HepG2 (cell line): Measurements from ENCODE around the gene LAMTOR2.

ENCODE experiments used
- ATRX ChIP-seq: sonication (generic); formaldehyde crosslinking; IDR thresholded peaks from 2 replicates; pipeline ENCODE4 v1.4.0; 2020; ENCODE audit warnings: missing genetic modification reagents, borderline replicate concordance
- CHD4 ChIP-seq: fragments of 200-600 bp; sonication (generic); IDR thresholded peaks from 2 replicates; pipeline ENCODE4 v1.7.0; 2017; ENCODE audit warnings: mild to moderate bottlenecking, low read length, borderline replicate concordance
- ELF1 ChIP-seq: sonication (generic); formaldehyde crosslinking; IDR thresholded peaks from 2 replicates; pipeline ENCODE4 v1.4.0; 2020; ENCODE audit warnings: missing genetic modification reagents
- ELF4 ChIP-seq: sonication (generic); formaldehyde crosslinking; IDR thresholded peaks from 2 replicates; pipeline ENCODE4 v1.5.0; 2020; ENCODE audit warnings: missing genetic modification reagents, mild to moderate bottlenecking, moderate library complexity, borderline replicate concordance
- HDAC2 ChIP-seq: sonication (generic); formaldehyde crosslinking; IDR thresholded peaks from 2 replicates; pipeline ENCODE4 v1.4.0; 2020; ENCODE audit warnings: missing genetic modification reagents
- HNF4A ChIP-seq: sonication (generic); formaldehyde crosslinking; IDR thresholded peaks from 2 replicates; pipeline ENCODE4 v1.4.0; 2020; ENCODE audit warnings: missing genetic modification reagents
- MAFG ChIP-seq: sonication (generic); formaldehyde crosslinking; IDR thresholded peaks from 2 replicates; pipeline ENCODE4 v1.5.1; 2020; ENCODE audit warnings: mild to moderate bottlenecking, missing genetic modification reagents
- MXI1 ChIP-seq: IDR thresholded peaks from 3 replicates; pipeline ENCODE4 v1.6.1; 2012; ENCODE audit warnings: low read depth, low read length, inconsistent platforms, borderline replicate concordance
- ZNF674 ChIP-seq: sonication (generic); formaldehyde crosslinking; IDR thresholded peaks from 2 replicates; pipeline ENCODE4 v1.5.0; 2020; ENCODE audit warnings: low read depth, mild to moderate bottlenecking, missing genetic modification reagents
- TF ChIP-seq, protein P1 (sequence below): sonication (generic); formaldehyde crosslinking; IDR thresholded peaks from 2 replicates; pipeline ENCODE4 v1.8.1; 2023; ENCODE audit warnings: missing genetic modification reagents, inconsistent platforms, borderline replicate concordance
- TF ChIP-seq, protein P2 (sequence below): IDR thresholded peaks from 2 replicates; pipeline ENCODE4 v1.6.1; 2012; ENCODE audit warnings: inconsistent platforms

DNA sequence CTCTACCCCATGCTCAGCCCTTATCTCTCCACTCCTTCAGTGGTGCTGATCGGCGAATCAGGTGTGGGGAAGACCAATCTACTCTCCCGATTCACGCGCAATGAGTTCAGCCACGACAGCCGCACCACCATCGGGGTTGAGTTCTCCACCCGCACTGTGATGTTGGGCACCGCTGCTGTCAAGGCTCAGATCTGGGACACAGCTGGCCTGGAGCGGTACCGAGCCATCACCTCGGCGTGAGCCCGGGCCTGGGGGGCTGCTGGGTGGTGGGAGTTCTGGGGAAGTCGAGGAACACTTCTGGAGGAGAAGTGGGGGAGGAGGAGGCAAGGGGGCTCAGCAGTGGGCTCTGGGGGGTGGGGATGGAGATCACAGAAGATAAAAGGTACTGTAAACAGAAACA is 11.3 kb downstream of the LAMTOR2 start:
- no peak for TF ChIP-seq CHD4
- TF ChIP-seq ELF4 (CRISPR knock-in tag), result no peak
- TF ChIP-seq, protein P1, sequence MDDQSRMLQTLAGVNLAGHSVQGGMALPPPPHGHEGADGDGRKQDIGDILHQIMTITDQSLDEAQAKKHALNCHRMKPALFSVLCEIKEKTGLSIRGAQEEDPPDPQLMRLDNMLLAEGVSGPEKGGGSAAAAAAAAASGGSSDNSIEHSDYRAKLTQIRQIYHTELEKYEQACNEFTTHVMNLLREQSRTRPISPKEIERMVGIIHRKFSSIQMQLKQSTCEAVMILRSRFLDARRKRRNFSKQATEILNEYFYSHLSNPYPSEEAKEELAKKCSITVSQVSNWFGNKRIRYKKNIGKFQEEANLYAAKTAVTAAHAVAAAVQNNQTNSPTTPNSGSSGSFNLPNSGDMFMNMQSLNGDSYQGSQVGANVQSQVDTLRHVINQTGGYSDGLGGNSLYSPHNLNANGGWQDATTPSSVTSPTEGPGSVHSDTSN (CRISPR knock-in tag), result no peak
- TF ChIP-seq ZNF674 (CRISPR knock-in tag), result no peak
- no peak for TF ChIP-seq HNF4A (CRISPR knock-in tag)
- no peak for TF ChIP-seq ELF1 (CRISPR knock-in tag)
- no peak for TF ChIP-seq MAFG (CRISPR knock-in tag)
- no peak for TF ChIP-seq MXI1
- TF ChIP-seq ATRX, result no peak
- TF ChIP-seq HDAC2 (CRISPR knock-in tag), result no peak
- TF ChIP-seq, protein P2, sequence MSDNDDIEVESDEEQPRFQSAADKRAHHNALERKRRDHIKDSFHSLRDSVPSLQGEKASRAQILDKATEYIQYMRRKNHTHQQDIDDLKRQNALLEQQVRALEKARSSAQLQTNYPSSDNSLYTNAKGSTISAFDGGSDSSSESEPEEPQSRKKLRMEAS, result no peak
